GM21381 (cell line): Measurements from ENCODE around the gene MYO1C.
"Not testable (repeated sequence)": the region's sequence is repeated elsewhere in the genome, so short reads cannot be mapped to it uniquely, and the experiment has no call there.

ENCODE experiments used
- ATAC-seq: cut with Tn5 transposase; IDR thresholded peaks from one replicate; pipeline ENCODE4 v1.9.1; 2021; ENCODE audit warnings: mild to moderate bottlenecking, moderate library complexity; ENCODE audit not compliant: unreplicated experiment

Gene MYO1C, protein sequence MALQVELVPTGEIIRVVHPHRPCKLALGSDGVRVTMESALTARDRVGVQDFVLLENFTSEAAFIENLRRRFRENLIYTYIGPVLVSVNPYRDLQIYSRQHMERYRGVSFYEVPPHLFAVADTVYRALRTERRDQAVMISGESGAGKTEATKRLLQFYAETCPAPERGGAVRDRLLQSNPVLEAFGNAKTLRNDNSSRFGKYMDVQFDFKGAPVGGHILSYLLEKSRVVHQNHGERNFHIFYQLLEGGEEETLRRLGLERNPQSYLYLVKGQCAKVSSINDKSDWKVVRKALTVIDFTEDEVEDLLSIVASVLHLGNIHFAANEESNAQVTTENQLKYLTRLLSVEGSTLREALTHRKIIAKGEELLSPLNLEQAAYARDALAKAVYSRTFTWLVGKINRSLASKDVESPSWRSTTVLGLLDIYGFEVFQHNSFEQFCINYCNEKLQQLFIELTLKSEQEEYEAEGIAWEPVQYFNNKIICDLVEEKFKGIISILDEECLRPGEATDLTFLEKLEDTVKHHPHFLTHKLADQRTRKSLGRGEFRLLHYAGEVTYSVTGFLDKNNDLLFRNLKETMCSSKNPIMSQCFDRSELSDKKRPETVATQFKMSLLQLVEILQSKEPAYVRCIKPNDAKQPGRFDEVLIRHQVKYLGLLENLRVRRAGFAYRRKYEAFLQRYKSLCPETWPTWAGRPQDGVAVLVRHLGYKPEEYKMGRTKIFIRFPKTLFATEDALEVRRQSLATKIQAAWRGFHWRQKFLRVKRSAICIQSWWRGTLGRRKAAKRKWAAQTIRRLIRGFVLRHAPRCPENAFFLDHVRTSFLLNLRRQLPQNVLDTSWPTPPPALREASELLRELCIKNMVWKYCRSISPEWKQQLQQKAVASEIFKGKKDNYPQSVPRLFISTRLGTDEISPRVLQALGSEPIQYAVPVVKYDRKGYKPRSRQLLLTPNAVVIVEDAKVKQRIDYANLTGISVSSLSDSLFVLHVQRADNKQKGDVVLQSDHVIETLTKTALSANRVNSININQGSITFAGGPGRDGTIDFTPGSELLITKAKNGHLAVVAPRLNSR

GRCh38 chr17:1492249-1493206 lies at the start of gene MYO1C:
MYO1C (minus strand) TSS chr17:1492686; CDS start chr17:1492487, 199 bp downstream.
- no peak for ATAC-seq

DNA sequence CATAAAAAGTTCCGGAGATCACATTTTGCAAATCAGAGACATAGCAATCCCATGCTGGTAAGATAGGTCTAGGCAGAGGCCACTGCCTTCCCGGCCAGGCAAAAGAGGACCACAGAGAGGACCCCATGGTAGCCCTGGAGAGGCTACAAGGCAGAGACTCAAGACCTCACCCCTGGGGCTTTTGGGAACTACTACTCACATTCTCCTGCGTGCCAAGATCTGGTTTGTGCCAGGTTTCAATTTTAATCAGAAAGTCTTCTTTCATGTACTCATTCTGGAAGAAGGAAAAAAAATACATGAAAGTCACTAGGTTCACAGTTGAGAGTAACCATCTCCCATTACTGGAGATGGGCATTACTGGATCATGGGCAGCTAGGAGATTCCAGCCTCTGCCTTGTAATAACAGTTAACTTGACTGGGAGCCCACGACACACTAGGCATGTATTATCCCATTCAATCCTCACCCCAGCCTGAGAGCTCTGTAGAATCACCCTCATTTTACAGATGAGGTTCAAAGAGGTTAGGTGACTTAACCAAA lies 49.0 kb upstream of the MYO1C start:
- no peak for ATAC-seq

- ATAC-seq = no peak
Measured at GRCh38 chr17:1539811-1540210, 47.3 kb upstream of the MYO1C start.

DNA sequence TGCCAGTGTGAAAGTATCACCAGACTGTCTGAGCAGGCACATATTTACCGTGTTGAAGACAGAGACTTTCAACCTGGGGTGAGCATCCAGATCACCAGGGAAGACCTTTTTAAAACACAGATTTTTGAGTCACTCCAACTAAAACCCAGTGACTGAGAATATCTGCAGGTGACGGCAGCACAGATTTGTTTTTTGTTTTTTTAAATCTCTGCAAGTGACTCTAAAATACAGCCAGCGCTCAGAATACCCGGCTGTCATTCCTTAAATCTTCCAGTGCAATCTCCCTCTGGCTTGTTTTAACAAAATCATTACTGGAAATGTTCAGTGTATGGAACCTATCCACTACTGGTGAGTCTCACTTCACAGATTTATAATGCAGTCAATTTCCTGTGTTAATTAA lies 43.3 kb upstream of the MYO1C start:
- ATAC-seq = no peak

- ATAC-seq = no peak
Measured at GRCh38 chr17:1533661-1534325, 41.3 kb upstream of the MYO1C start.

DNA sequence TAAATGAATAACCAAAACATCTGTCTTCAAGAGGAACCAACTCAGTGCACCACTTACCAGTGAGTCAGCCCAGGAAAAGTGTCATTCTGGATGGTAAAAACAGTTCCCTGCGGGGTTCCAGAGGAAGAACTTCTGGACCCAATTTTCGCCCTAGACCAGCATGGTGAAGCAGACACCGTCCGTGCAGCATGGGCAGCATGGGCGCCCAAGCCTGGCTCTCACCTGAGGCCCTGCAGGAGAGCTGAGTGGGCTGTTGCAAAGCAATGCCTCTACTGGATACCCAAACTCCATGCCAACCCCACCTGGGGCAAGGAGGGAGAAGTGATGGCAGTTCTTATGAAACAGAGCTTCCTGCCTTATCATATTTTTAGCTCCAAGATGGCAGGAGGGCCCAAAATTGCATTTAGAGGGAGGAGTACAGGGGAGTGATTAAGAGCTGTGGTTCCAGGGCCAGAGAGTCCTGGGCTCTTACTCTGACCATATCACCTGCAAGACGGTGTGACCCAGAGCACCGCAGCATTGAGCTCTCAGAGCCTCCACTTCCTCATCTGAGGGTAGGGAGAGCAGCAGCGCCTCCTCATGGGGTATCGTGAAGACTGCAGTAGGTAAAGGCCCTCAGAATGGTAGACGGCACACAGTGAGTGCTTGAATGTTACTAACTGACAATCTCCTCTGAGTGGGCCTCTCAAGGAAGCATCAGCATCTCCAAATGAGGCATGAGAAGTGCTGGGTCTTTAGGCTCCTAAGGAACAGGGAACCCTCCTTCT lies 40.5 kb upstream of the MYO1C start:
- no peak for ATAC-seq

DNA sequence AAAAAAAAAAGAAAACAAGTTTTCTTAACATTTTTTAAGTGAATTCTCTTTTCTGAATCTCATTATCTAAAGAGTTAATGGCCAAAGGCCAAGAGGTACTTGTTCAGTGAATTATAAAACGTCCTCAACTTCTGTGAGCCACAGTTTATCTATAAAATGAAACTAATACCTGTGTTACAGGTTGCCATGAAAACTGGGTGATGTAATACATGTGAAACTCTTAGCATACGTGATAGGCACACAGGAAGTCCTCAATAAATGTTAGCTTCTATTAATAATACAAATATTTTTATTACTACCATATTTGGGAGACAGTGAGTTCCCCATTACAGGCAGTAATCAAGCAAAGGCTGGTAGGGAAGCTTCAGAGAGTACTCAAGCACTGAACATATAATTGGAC lies 37.4 kb upstream of the MYO1C start:
- ATAC-seq = no peak

- ATAC-seq = not testable (repeated sequence)
Measured at GRCh38 chr17:1526876-1527275, 34.4 kb upstream of the MYO1C start.

- ATAC-seq = no peak
Measured at GRCh38 chr17:1522626-1523025, 30.1 kb upstream of the MYO1C start.

GRCh38 chr17:1521086-1521640 lies 28.7 kb upstream of the MYO1C start:
- no peak for ATAC-seq

DNA sequence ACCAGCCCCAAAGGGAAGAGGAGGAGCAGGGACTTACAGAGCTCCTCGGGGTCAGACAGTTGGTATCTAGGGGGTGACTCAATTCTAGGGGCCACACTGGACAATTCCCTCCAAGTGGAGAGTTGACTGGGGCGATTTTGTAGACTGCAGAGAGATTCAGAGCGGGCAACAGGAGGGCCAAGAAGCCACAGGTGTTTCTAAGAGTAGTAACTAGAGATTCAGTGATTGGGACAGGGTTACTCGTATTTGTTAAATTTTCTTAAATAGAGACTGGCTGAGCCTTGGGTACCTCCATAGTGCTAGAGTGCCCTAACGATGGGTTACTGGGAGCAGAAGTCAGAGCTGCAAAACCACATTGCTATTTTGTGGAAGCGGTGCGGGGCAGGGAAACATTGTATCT lies 27.2 kb upstream of the MYO1C start:
- no peak for ATAC-seq

GRCh38 chr17:1518410-1518809 lies 25.9 kb upstream of the MYO1C start:
- ATAC-seq = no peak

DNA sequence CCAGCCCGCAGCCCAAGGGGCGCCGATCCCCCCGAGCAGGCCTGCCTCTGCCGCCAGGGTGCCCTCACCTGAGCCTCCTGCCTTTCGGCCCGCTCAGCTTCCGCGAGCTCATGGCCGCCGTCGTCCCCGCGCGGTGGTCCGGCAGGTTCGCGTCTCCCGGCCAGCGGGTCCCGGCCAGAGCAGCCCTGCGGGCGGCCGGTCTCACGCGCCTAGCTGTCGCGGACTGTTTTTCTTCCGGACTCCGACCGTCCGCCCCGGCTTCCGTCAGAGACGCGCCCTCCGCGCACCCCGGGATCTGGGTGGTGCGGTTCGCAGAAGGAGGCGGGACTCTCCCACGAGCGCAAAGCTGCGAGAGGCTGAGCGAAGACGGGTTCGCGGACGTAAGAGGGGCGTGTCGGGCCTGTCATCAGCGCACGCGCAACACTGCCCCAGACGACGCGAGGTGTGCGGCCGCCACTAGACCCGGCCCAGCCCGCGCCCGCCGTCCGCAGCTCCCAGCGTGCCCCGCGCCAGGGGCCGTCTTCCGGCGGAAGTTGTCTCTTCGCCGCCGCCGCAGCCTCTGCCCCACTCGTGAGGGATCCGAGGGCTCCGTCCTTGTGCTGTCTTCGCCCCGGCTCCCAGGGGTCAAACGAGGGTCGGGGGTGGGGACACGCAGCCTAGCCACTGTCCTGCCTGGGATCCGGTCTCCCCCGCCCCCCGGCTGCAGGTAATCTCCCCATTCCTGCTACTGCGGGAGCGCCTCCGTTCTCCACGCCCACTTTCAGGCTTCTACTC lies 24.1 kb upstream of the MYO1C start, which contains the start of gene INPP5K:
TSS of gene INPP5K (minus strand) at position 225 of the 774 bp plus-strand sequence. CDS start at position 112, 113 bp downstream.
- ATAC-seq = peak; percentile 87

DNA sequence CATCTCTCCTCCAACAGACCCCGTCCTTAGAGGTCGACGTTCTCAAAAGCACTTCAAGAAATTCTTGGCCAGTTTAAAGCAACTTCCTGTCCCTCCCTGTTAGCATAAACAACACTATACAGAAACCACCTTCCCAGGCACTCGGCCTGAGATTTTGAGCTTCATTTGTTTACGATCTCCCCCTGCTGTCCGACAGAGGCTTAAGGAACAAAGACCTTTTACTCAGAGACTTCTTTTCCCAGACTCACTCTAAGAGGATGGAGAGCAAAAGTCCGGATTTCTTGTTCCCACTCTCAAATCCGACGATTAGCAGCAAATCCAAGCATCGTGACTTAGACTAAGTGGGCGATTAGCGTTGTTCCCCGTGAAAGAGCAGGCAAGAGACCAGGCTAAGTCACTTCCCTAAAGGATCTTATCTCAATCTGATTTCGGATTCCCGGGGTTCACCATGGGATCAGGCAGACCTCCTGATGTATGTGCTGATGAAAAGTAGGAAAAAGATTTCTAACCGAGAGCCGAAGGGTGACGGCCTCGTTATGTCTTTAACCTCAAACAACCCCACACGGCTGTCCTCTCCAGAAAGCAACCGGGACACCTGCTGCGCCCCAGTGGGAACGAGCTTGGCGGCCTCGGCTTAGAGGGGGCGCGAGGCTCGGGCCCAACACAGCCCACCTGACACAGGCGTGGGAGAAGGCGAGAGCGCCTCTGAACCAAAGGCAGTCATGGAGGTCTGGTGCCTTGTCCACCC lies 23.3 kb upstream of the MYO1C start:
- peak; percentile 1 for ATAC-seq

GRCh38 chr17:1512351-1512750 lies 19.9 kb upstream of the MYO1C start:
- ATAC-seq = no peak

DNA sequence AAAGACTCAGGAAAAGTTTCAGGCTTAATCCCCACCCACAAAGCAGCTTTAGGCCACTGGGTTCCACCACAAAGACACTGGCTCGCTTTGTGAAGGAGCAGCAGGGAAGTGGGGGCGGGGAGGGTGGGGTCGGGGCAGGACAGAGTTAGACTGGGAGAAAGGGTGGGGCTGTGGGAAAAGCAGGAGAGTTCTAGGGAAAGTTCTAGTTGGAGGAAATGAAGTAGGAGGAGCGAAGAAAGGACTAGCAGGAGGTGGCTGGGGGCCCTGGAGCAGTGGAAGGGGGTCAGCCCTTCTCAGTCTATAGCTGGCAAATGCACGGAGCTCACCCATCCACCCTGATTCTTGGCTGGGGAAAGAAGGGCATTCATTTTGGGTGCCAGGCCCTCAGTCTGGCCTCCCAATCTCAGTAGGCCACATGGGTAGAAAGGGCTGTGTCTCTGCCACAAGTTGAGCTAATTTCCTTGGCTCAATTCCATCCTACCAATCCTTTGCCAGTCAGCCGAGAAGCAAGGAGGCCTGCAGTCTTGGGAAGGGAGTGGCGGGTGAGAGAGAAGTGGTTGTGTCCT lies 19.4 kb upstream of the MYO1C start:
- ATAC-seq = no peak

DNA sequence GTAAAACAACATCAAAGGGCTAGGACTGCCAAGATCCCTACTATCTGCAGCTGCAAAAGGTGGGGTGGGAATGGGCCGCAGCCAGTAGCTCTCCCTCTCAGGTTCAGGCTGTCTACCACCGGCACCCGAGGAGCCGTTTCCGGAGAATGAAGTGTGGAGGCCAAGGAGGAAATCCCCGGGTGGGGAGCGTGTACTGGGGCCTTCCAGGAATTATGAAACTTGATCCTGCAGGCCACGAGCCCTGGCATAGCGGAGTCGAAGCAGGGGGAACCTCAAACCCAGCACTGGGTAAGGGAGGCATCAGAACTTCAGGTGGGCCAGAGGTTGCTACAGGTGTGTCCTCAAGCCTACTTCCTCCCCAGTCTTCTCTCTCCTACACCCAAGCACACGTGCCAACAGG lies 18.8 kb upstream of the MYO1C start:
- ATAC-seq = no peak
